ENCODE results near the gene ST8SIA4.

The ST8SIA4 gene

GRCh38 chr5:100903039-100903887 is at the start of gene ST8SIA4:
ST8SIA4 (minus strand) TSS chr5:100903282; CDS start chr5:100902955, 327 bp downstream.
- peak; percentile 75 for DNase-seq (ENCODE audit: low spot score)
- TF ChIP-seq CTCF (IDR thresholded peaks at IDR 0.05; ENCODE audit: extremely low read depth, missing control alignments) = no peak

- no peak for DNase-seq (ENCODE audit: low spot score)
These were observed 47.9 kb upstream of the ST8SIA4 start for GRCh38 chr5:100950985-100951384.

GRCh38 chr5:100913298-100913697 is 10.2 kb upstream of the ST8SIA4 start:
- no peak for DNase-seq (ENCODE audit: low spot score)
- no peak for TF ChIP-seq CTCF (IDR thresholded peaks at IDR 0.05; ENCODE audit: extremely low read depth, missing control alignments)

More at GRCh38 chr5:100950985-100951384, 47.9 kb upstream of the ST8SIA4 start:
- TF ChIP-seq CTCF (IDR thresholded peaks at IDR 0.05; ENCODE audit: extremely low read depth, missing control alignments) = no peak

GRCh38 chr5:100909034-100909433 is 6.0 kb upstream of the ST8SIA4 start:
- DNase-seq (ENCODE audit: low spot score) = no peak

GRCh38 chr5:100905259-100905914 is 2.3 kb upstream of the ST8SIA4 start:
- TF ChIP-seq CTCF (IDR thresholded peaks at IDR 0.05; ENCODE audit: extremely low read depth, missing control alignments) = no peak
- DNase-seq (ENCODE audit: low spot score) = no peak

More at GRCh38 chr5:100909034-100909433, 6.0 kb upstream of the ST8SIA4 start:
- TF ChIP-seq CTCF (IDR thresholded peaks at IDR 0.05; ENCODE audit: extremely low read depth, missing control alignments) = no peak

- TF ChIP-seq CTCF (IDR thresholded peaks at IDR 0.05; ENCODE audit: extremely low read depth, missing control alignments) = no peak
- peak; percentile 28 for DNase-seq (ENCODE audit: low spot score)
These were observed 1.3 kb upstream of the ST8SIA4 start for GRCh38 chr5:100904259-100904861.
